ENCODE measurements around the gene STAM. TPM values are rescaled to one million over a fixed set of nuclear protein-coding genes. Genes with fewer than 3 reads are reported as not detected.

STAM gene
- total and polyA plus RNA-seq, 10 donors, result 5.6 to 28.6 (median 20.3) TPM

DNA sequence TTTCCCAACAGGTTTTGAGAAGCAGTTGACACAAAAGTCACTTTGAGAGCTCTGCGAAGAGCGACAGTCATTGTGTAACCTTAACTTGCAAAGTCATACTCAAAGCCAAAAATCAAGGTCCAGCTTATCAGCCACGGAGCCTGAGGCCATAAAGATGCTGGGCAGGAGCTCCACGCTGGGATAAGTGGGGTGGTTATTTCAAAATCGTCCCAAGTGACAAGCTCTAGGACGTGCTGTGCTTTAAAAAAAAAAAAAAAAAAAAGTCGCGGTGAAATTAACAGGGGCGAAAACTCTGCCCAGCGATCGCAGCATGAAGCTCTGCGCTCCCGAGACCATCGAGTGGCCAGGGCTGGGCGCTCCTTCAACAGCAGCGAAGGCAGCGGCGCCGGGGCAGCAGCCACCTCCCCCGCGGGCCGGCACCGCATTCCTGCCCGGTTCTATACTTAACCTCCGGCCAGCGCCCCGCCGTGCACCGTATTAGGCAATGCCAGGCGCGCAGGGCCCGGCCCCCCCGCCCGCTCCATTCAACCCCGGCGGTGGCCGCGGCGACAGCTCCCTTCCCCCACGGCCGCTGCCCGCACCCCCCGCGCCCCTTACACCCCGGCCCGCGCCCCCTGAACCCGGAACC lies 27.4 kb upstream of the STAM start:
- DNase-seq, result peak; percentile 87
- peaks cover 0 to 49% (median 2%) of the 10 kb centered on the region in 7 donors for H3K27me3 ChIP-seq (replicated peaks in 1 of 7)
- intact Hi-C loops (cut with DNase I; ENCODE audit: low total_unique reads), result no loop called here
- peaks cover 4 to 22% (median 13%) of the 10 kb centered on the region in 6 donors for H3K4me1 ChIP-seq
- 3 to 4% (median 4%) methylated on average over 27 to 48 of the region's 48 CpGs for WGBS, 5 donors
- no peaks in the 10 kb centered on the region for H3K9me3 ChIP-seq
- no peak for TF ChIP-seq POLR2A (IDR thresholded peaks at IDR 0.05)
- H3K4me3 ChIP-seq, result peak overlapping the region; percentile 82 to 98 (median 90)
- peak overlapping the region in 5 of 8 donors; percentile 26 to 77 (median 69) for H3K27ac ChIP-seq
- no peaks in the 10 kb centered on the region for H3K36me3 ChIP-seq

GRCh38 chr10:17617031-17617911 lies 26.7 kb upstream of the STAM start, which contains the start of gene HACD1:
Gene HACD1, minus strand, starts transcription at chr10:17617374. Its CDS starts 35 bp downstream, at chr10:17617339.
- WGBS, 5 donors, result 0 to 1% (median 0%) methylated on average over 42 to 92 of the region's 92 CpGs
- intact Hi-C loops (cut with DNase I; ENCODE audit: low total_unique reads), result no loop called here

DNA sequence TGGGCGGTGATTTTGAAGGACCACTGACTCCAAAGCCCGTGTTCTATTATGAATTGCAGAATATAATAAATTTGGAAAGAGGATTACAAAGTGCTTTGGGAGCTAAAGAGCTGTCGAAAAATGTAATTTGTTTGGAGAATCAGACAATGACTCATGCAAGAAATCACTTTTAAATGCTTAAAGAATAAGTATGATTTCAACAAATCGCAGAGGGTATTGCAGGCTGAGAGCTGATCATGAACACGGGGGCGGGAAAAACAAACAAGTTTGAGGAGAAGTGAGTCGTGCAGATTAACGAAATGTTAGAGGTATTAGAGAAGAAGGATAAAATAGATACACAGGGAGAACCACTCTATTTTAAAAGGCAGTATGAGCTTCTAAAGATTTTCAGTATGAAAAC lies 21.9 kb upstream of the STAM start:
- 83 to 89% (median 86%) methylated on average over 8 of the region's 8 CpGs for WGBS, 5 donors
- Histone ChIP-seq H3K9me3 (no peaks in the 10 kb centered on the region), H3K4me3 (no peak overlapping the region), H3K36me3 (no peaks in the 10 kb centered on the region), H3K27me3 (replicated peaks in 1 of 7) (peaks cover 0 to 48% (median 2%) of the 10 kb centered on the region in 7 donors), H3K27ac (no peak overlapping the region), H3K4me1 (peaks cover 4 to 11% (median 7%) of the 10 kb centered on the region in 6 donors)
- TF ChIP-seq POLR2AphosphoS5 (IDR thresholded peaks at IDR 0.05), result no peak
- intact Hi-C loops (cut with DNase I; ENCODE audit: low total_unique reads), result no loop called here
- DNase-seq, result no peak

More at GRCh38 chr10:17617031-17617911, 26.7 kb upstream of the STAM start, which contains the start of gene HACD1:
- TF ChIP-seq POLR2A (IDR thresholded peaks at IDR 0.05) (no peak), POLR2AphosphoS5 (IDR thresholded peaks at IDR 0.05) (peak; percentile 37 to 49 (median 45)), CTCF (IDR thresholded peaks at IDR 0.05 in 8 of 11, conservative IDR thresholded peaks at IDR 0.05 in 3 of 11) (peak in 3 of 11 experiments; percentile 19 to 32 (median 25))
- Histone ChIP-seq H3K27ac (peak within 1 kb of the TSS in 5 of 8 donors; percentile 26 to 77 (median 69)), H3K9me3 (no peaks in the 10 kb centered on the region), H3K4me3 (peak within 1 kb of the TSS; percentile 82 to 98 (median 90)), H3K36me3 (no peaks in the 10 kb centered on the region), H3K27me3 (replicated peaks in 1 of 7) (peaks cover 0 to 49% (median 2%) of the 10 kb centered on the region in 7 donors), H3K4me1 (peaks cover 4 to 22% (median 13%) of the 10 kb centered on the region in 6 donors)
- peak; percentile 86 for DNase-seq

DNA sequence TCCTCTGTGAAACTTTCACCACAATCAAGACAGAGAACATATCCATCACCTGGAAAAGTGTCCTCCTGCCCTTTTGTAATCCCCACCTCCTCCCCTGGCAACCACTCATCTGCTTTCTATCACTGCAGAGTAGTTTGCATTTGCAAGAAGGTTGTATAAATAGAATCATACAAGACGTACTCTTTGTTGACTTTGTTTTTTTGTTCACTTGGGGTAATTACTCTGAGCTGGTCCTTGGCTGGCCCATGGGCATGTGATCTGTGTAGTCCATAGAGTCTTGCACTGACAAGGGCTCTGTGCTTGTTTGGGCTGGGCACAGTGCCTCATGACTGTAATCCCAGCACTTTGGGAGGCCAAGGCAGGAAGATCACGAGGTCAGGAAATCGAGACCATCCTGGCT lies 19.0 kb upstream of the STAM start:
- no peak overlapping the region for H3K27ac ChIP-seq
- no peaks in the 10 kb centered on the region for H3K36me3 ChIP-seq
- peaks cover 0 to 18% (median under 1%) of the 10 kb centered on the region in 7 donors for H3K27me3 ChIP-seq (replicated peaks in 1 of 7)
- no peak for DNase-seq
- intact Hi-C loops (cut with DNase I; ENCODE audit: low total_unique reads), result no loop called here
- no peaks in the 10 kb centered on the region for H3K4me1 ChIP-seq
- whole genome bisulfite sequencing, 5 donors, result 62 to 77% (median 68%) methylated on average over 3 of the region's 3 CpGs
- no peaks in the 10 kb centered on the region for H3K9me3 ChIP-seq
- no peak overlapping the region for H3K4me3 ChIP-seq
- no peak for TF ChIP-seq POLR2AphosphoS5 (IDR thresholded peaks at IDR 0.05)
- TF ChIP-seq CTCF (IDR thresholded peaks at IDR 0.05 in 8 of 11, conservative IDR thresholded peaks at IDR 0.05 in 3 of 11), result no peak
- no peak for TF ChIP-seq POLR2A (IDR thresholded peaks at IDR 0.05)

Data from spleen (tissue), 11 donors.